ENCODE results near the gene CSGALNACT2. TPM values are rescaled to one million over a fixed set of nuclear protein-coding genes. Genes with fewer than 3 reads are reported as not detected.

CSGALNACT2 gene
- total RNA-seq, 3 donors from 2014 or later: 21.6 to 35.5 (median 27.8) TPM

DNA sequence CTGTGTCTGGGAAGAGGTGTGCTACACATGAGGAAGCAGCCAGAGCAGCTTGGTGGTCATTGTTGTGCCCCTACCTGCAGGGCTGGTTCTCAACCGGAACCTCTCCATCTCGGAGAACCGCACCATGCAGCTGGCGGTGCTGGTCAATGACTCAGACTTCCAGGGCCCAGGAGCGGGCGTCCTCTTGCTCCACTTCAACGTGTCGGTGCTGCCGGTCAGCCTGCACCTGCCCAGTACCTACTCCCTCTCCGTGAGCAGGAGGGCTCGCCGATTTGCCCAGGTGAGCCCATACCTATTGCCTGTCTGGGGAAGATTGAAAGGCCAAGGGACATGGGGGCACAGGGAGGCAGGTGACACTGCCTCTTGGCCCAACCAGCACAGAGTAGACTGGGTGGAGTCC lies 29.3 kb upstream of the CSGALNACT2 start:
- DNase-seq (ENCODE audit: low spot score in 2 of 2): no peak
- Histone ChIP-seq H3K36me3 (no peaks in the 10 kb centered on the region), H3K9me3 (no peaks in the 10 kb centered on the region), H3K4me1 (no peaks in the 10 kb centered on the region), H3K4me3 (no peak overlapping the region), H3K27me3 (no peaks in the 10 kb centered on the region), H3K27ac (no peak overlapping the region)
- no peak for TF ChIP-seq CTCF (IDR thresholded peaks at IDR 0.05)
- TF ChIP-seq POLR2AphosphoS5 (IDR thresholded peaks at IDR 0.05): no peak
- no peak for TF ChIP-seq POLR2A (IDR thresholded peaks at IDR 0.05)
- intact Hi-C loops (cut with DNase I; ENCODE audit: low total_unique reads): loop anchor here (10.0 kb wide), 1 partner anchor 244 kb away; no protein-coding TSS in a partner anchor

DNA sequence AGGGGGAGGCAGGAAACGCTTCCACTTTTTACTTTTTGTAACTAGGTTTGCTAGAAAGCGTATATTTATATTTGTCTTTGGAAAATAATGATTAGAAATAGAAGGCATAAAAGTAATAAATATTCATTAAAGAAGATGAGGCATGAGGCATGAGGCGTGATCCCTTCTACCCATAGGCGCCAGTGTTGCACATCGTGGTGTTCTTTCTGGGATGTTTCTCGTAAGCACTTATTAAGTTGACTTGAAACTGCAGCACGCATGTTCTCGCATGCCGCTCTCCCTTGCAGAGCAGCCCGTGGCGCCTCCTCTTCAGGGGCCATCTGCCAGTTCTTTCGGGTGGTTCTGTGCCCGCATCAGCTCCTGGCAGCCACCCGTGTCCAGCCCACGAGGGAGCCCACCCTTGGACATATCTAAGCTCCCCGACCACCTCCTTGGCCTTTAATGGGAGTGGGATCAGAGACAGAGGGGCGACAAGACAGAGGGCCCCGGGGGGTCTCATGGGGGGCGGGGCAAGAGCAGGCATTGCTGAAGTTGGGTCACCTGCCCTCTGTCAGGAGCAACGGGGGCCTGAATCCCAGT lies 28.5 kb upstream of the CSGALNACT2 start:
- TF ChIP-seq POLR2AphosphoS5 (IDR thresholded peaks at IDR 0.05) (no peak), CTCF (IDR thresholded peaks at IDR 0.05) (no peak), POLR2A (IDR thresholded peaks at IDR 0.05) (no peak)

DNA sequence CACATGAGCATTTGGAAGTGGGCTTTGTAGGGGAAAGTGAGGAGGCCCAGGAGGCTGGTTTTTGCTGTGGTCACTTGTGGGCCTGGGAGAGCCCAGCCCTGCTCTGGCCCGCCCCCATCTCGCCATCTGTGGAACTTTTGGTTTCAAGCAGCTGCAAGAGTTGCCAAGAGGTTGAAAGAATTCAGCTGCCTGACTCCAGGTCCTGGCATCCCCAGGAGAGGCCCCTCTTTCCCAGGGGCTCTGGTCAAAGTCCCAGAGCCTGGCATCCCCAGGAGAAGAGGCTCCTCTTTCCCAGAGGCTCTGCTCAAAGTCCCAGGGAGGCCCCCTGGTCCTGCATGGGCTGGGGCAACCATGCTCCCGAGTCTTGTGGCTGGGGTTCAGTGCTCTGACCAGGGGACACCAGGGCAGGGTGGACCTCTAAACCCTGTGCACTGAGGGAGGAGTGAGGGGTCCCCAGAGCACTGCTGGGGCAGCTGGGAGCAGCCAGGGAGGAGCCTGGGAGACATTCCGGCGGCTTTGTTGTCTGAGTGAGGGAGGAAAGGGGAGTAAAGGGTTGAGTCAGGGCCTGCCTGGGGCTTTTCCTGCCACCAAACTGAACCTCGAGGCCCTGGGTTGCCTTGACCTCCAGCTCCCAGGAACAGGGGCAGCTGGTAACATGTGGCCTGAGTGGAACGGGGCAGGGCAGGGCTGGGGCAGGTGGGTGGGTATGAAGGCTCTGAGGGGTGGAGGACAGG lies 27.7 kb upstream of the CSGALNACT2 start:
- H3K36me3 ChIP-seq: no peaks in the 10 kb centered on the region
- no peak for DNase-seq (ENCODE audit: low spot score in 2 of 2)
- H3K27me3 ChIP-seq: no peaks in the 10 kb centered on the region
- H3K4me3 ChIP-seq: no peak overlapping the region
- no peak overlapping the region for H3K27ac ChIP-seq
- H3K4me1 ChIP-seq: no peaks in the 10 kb centered on the region
- intact Hi-C loops (cut with DNase I; ENCODE audit: low total_unique reads): no loop called here
- H3K9me3 ChIP-seq: no peaks in the 10 kb centered on the region
- TF ChIP-seq POLR2A (IDR thresholded peaks at IDR 0.05): no peak
- no peak for TF ChIP-seq CTCF (IDR thresholded peaks at IDR 0.05)
- no peak for TF ChIP-seq POLR2AphosphoS5 (IDR thresholded peaks at IDR 0.05)

More for the DNA sequence above, 28.5 kb upstream of the CSGALNACT2 start:
- intact Hi-C loops (cut with DNase I; ENCODE audit: low total_unique reads): loop anchor here (10.0 kb wide), 1 partner anchor 245 kb away; no protein-coding TSS in a partner anchor
- H3K36me3 ChIP-seq: no peaks in the 10 kb centered on the region
- H3K4me3 ChIP-seq: no peak overlapping the region
- H3K27ac ChIP-seq: no peak overlapping the region
- H3K4me1 ChIP-seq: no peaks in the 10 kb centered on the region
- DNase-seq (ENCODE audit: low spot score in 2 of 2): no peak
- no peaks in the 10 kb centered on the region for H3K27me3 ChIP-seq
- no peaks in the 10 kb centered on the region for H3K9me3 ChIP-seq

DNA sequence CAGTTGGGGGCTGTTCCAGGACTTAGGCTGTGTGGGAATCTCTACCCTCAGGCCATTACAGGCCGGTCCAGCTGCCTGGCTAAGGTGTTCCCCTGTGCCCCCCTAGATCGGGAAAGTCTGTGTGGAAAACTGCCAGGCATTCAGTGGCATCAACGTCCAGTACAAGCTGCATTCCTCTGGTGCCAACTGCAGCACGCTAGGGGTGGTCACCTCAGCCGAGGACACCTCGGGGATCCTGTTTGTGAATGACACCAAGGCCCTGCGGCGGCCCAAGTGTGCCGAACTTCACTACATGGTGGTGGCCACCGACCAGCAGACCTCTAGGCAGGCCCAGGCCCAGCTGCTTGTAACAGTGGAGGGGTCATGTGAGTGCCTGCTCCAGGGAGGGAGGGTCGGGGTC lies 27.1 kb upstream of the CSGALNACT2 start:
- no peaks in the 10 kb centered on the region for H3K27me3 ChIP-seq
- H3K4me1 ChIP-seq: no peaks in the 10 kb centered on the region
- no peak for TF ChIP-seq POLR2A (IDR thresholded peaks at IDR 0.05)
- no peak for TF ChIP-seq POLR2AphosphoS5 (IDR thresholded peaks at IDR 0.05)
- no peak for TF ChIP-seq CTCF (IDR thresholded peaks at IDR 0.05)
- H3K36me3 ChIP-seq: no peaks in the 10 kb centered on the region
- no peaks in the 10 kb centered on the region for H3K9me3 ChIP-seq
- intact Hi-C loops (cut with DNase I; ENCODE audit: low total_unique reads): no loop called here
- H3K4me3 ChIP-seq: no peak overlapping the region
- H3K27ac ChIP-seq: no peak overlapping the region
- no peak for DNase-seq (ENCODE audit: low spot score in 2 of 2)

DNA sequence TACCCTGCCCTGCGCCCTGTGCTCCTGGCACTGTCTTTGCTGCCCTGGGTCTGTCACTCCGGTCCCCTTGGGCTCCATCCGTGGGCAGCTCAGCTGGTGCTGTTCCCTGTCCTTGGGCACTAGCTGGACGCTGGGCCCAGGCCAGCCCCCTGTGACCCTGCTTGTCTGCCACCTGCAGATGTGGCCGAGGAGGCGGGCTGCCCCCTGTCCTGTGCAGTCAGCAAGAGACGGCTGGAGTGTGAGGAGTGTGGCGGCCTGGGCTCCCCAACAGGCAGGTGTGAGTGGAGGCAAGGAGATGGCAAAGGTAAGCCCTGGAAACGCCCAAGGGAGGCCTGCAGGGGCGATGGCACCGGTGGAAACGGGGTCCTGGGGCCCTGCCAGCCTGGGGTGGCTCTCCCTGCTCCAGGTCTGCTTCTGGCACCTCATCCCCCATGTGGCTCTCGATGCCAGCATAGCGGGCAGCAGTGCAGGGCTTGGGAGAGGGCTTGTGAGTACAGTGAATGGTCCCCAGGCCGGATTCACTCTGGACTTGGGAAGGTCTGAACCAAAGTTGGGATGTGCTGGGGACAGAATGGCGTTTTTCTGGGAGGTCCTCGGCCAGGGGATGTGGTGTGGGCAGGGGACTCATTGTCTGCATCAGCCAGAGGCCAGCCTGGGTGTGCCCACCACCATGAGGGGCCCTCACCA lies 26.2 kb upstream of the CSGALNACT2 start:
- TF ChIP-seq POLR2AphosphoS5 (IDR thresholded peaks at IDR 0.05) (no peak), POLR2A (IDR thresholded peaks at IDR 0.05) (no peak)
- Histone ChIP-seq H3K27ac (no peak overlapping the region), H3K36me3 (no peaks in the 10 kb centered on the region), H3K4me1 (no peaks in the 10 kb centered on the region), H3K27me3 (no peaks in the 10 kb centered on the region), H3K4me3 (no peak overlapping the region), H3K9me3 (no peaks in the 10 kb centered on the region)
- intact Hi-C loops (cut with DNase I; ENCODE audit: low total_unique reads): no loop called here
- no peak for DNase-seq (ENCODE audit: low spot score in 2 of 2)
